HT-29 (cell line): ENCODE measurements around the gene CHDH. TPM values are rescaled to one million over a fixed set of nuclear protein-coding genes. Genes with fewer than 3 reads are reported as not detected.

Experiments used
- DNase-seq: peaks from one replicate; pipeline ENCODE4 v3.0.0-alpha.2; 2015; ENCODE audit warnings: low spot score
- total RNA-seq: library from RNA; depleted of rRNA; stranded (reverse); fragments of >200 nt; shearing (Covaris generic); gene quantifications from 2 replicates; pipeline ENCODE4 v1.2.3, GENCODE V29; 2014

CHDH gene
- total RNA-seq, 1 experiment from 2014 or later = 27.6 TPM

DNA sequence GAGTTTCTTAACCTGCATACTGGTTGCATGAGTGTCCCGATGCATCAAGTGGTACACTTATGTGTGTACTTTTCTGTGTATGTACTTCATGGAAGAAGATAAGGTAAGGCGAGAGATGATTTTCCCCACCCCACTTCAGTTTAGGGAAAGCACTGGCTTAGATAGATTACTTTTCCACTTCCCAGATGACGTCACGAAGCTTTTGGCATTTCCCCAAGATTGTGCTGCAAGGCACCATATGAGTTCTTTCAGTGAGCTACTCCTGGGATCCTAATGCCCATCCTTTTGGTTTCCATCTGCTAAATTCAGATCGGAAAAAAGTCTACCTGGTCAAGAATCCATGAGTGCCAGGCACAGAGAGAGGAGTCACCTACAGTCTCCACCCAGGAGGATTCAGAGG lies 4.7 kb upstream of the CHDH start:
- no peak for DNase-seq

DNA sequence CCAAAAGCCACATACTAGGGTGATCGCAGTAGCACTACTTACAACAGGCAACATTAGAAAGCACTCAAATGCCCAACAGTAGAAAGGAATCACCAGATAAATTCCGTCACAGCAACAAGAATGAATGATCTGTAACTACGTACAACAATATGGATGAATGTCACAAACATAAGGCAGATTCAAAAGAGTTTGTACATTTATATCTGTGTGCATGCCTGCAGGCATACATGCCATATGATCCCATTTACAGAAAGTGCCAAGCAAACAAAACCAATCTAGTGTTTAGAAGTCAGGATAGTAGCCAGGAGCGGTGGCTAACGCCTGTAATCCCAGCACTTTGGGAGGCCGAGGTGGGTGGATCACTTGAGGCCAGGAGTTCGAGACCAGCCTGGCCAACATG lies 3.7 kb upstream of the CHDH start:
- no peak for DNase-seq

DNA sequence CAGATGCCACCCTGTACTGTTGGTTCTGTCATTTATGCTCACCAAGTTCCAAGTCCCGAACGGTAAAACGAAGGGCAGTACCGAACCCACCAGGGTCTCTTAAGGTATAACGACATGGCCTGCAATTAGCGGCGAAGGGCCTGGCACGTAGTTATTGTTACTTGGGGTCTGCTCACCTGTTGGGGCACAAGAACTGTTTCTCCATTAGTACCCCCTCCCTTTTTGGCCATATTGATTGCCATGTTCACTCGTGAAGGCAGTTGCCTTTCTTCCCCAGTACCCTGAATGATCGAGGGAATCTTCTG lies 584 bp upstream of the CHDH start:
- DNase-seq = no peak

DNA sequence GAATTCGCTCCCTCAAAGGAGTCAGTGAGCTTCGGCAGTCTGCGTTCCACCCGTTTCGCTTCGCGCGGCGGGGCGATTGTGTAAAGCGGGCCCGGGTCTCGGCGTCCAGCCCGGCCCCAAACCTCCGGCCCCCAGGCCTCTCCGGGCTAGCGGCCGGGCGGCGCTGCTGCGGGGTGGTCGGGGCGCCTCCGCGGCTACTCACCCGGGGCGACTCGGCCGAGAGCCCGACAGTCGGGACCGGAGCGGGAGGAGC lies 412 bp downstream of the CHDH start:
- peak; percentile 1 for DNase-seq

- peak; percentile 52 for DNase-seq
These were observed 927 bp downstream of the CHDH start for GRCh38 chr3:53845103-53845880.

DNA sequence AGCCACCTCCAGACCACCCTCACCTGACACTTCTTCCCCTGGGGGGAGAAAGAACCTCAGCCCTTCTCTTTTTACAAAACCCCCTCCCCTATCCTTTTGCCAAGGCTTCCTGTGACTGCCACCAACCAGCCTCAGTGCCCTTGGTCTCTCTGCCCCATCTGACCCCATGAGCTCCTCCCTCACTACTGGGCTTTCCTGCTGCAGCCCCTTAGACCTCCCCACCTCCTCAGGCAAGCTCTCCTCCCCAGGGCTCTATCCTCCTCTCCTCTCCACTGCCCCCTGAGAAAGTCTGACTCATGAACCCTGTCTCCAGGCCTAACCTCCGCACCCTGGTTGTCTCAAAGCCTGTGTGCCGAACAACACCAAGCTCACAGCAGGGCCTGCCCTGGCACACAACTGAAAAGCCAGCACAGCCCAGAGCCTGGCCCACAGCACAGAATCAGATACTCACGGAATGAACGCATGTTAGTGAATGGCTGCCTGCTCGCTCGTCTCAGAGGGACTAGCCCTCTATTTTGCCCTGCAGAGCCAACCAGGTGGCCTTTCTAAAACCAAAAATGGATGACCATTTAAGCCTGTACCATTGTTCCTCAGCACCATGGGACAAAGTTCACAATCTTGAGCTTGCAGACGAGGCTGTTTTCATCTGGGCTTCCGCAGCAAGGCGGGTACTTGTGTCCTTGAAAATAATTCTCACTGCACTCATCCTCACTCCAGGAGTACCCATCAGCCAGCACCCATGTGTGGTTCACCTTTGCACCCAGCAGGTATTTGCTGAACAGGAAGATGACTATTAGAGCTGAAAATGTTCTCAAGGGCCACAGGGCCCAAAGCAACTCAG lies 1.7 kb downstream of the CHDH start:
- DNase-seq = peak; percentile 14

- no peak for DNase-seq
These were observed 2.7 kb downstream of the CHDH start for GRCh38 chr3:53843195-53844177.

- peak; percentile 88 for DNase-seq
These were observed 3.6 kb downstream of the CHDH start for GRCh38 chr3:53842436-53843194.

DNA sequence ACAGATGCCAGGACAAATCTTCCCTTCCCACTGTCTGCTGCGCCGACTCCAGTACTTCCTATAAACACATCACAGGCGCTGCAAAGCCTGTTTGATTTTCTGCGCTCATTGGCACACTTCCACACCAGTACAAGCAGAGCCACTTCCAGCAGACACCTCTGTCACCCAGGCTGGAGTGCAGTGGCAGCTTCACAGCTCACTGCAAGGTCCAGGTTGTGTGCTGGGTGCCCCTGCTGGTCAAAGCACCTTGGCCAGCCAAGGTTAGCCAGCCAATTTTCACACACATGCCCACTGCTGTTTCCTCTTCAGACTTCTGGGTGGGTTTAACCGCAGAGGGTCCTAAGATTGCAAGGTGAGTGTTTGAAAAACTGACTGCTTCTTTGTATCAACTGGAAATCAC lies 4.9 kb downstream of the CHDH start:
- peak; percentile 27 for DNase-seq

- no peak for DNase-seq
These were observed 8.9 kb downstream of the CHDH start for GRCh38 chr3:53837331-53837730.

DNA sequence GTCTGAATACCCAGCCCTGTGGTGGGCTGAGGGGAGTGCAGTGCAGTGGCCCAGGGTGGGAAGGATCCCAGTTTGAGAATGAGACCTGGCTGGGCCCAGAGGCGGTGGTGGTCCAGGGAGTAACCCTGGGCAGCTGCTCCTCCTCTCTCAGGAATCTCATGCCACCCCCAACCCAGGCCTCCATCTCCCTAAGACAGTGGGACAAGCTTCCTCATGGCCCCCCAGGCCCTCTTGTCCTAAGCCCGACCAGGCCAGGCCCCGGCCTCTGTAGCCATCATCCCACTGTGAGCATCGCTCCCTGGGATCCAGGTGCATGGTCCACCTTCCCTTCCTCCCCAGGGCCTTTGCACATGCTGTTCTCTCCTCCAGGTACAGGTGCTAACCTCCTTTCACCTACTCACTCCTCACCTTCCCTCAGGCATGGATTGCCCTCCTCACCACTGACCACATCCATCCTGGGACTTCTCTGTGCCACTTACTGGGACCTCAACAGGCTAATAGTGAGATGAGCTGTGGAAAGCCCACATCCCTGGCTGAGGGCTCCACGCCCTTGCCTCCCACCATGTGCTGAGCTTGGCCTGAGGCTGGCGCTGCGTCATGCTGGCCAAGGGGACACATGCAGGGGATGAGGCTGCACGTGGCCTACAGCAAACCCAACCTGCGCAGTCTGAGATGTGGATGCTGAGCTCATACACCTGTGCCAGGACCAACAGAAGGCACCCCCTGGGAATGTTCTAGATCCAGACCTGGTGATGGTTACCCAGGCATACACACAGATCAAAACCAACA lies 9.9 kb downstream of the CHDH start:
- DNase-seq = no peak

DNA sequence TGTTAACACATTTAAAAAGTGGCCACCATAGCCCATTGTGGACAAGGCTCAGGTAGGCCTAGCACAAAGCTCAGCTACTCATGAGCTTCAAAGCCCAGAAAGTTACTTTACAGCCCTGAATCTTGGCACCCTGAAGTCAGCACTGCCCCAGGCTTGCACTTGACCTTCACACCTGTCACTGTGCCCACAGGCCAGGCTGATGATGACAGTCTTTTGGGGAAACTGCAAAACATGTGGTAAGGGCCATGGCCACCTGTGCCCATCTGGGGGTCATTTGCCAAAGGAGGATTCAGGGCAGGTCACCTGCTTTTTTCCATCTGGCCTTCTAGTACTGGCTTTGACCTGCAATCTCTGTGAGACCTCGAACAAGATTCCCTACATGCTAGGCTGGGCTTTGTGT lies 11.0 kb downstream of the CHDH start:
- DNase-seq = no peak

GRCh38 chr3:53834429-53835095 lies 11.7 kb downstream of the CHDH start:
- no peak for DNase-seq

GRCh38 chr3:53833700-53834099 lies 12.5 kb downstream of the CHDH start:
- no peak for DNase-seq

DNA sequence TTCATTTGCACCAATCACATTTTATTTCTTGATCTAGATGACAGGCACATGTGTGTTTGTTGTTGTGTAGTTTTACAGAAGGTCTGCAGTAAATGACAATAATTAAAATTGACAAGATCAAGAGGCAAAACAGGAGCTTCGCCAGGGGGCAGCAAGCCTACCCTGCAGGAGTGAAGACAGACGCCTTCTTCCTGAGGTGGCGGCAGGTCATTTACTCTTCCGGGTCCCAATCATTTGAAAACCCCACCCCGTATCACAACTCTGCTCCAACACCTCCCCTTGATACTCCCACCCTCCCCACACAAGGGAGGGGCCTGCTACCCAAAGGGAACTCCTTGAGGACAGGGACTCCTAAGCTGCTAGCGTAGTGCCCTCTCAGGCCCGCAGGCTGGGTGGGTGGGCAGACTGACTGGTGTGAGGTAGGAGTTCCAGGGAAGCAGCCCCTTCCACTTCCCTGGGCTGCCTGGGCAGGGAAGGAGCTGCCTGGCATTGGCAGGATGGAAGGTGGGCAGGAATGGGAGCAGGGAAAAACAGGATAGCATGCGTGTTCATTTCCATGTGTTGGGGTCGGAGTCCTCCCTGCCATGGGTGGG lies 13.1 kb downstream of the CHDH start:
- no peak for DNase-seq

DNA sequence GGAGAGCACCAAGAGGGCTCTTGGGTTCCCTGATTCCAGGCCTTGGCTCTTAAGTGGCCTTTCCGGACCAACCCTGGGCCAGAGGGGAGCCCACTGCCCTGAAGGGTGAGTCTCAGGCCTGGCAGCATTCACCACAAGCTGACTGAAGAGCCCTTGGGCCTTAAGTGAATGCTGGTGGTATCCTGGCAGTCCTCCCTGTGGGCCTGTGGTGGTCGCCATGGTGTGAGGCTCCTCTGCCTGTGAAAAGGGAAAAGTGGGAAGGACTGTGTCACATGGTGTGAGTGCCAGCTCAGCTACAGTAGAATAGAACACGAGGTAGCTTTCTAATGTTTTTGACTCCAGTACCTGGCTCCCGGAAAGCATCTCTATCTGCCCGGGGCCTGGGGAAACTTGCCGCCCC lies 15.3 kb downstream of the CHDH start:
- DNase-seq = no peak

GRCh38 chr3:53829605-53830004 lies 16.6 kb downstream of the CHDH start:
- DNase-seq = no peak

- DNase-seq = no peak
These were observed 17.6 kb downstream of the CHDH start for GRCh38 chr3:53828581-53828980.

GRCh38 chr3:53826048-53826447 lies 20.2 kb downstream of the CHDH start:
- no peak for DNase-seq

GRCh38 chr3:53824795-53825194 lies 21.4 kb downstream of the CHDH start:
- DNase-seq = no peak
